HL-60/S4 treated with retinoic acid at 250 ng/mL for 4 days and 3 days (cell line): Measurements from ENCODE around the gene ADGRL2.

Experiments used
- in situ Hi-C: fragments of 300-500 bp; cut with MboI; formaldehyde crosslinking; loops from 2 replicates; pipeline ENCODE4 v1.7.0; 2022; ENCODE audit warnings: low sequenced_read_pairs

Gene ADGRL2

GRCh38 chr1:81974883-81975555 lies 174.3 kb downstream of the ADGRL2 start:
- in situ Hi-C loops: no loop called here

- in situ Hi-C loops: no loop called here
These were observed 175.8 kb downstream of the ADGRL2 start for GRCh38 chr1:81976539-81976938.

- in situ Hi-C loops: no loop called here
These were observed 178.2 kb downstream of the ADGRL2 start for GRCh38 chr1:81978945-81979344.

- in situ Hi-C loops: no loop called here
These were observed 181.8 kb downstream of the ADGRL2 start for GRCh38 chr1:81982523-81982922.

- in situ Hi-C loops: no loop called here
These were observed 188.8 kb downstream of the ADGRL2 start for GRCh38 chr1:81989524-81989923.

GRCh38 chr1:81990241-81990640 lies 189.5 kb downstream of the ADGRL2 start:
- in situ Hi-C loops: no loop called here

GRCh38 chr1:81998165-81998564 lies 197.4 kb downstream of the ADGRL2 start:
- in situ Hi-C loops: no loop called here

- in situ Hi-C loops: no loop called here
These were observed 198.6 kb downstream of the ADGRL2 start for GRCh38 chr1:81999364-81999763.

- in situ Hi-C loops: no loop called here
These were observed 199.5 kb downstream of the ADGRL2 start for GRCh38 chr1:82000221-82000620.

GRCh38 chr1:82001345-82001744 lies 200.6 kb downstream of the ADGRL2 start:
- in situ Hi-C loops: no loop called here

- in situ Hi-C loops: no loop called here
These were observed 207.1 kb downstream of the ADGRL2 start for GRCh38 chr1:82007804-82008203.

GRCh38 chr1:82013702-82014101 lies 213.0 kb downstream of the ADGRL2 start:
- in situ Hi-C loops: no loop called here

GRCh38 chr1:82015444-82015843 lies 214.7 kb downstream of the ADGRL2 start:
- in situ Hi-C loops: no loop called here

- in situ Hi-C loops: no loop called here
These were observed 217.6 kb downstream of the ADGRL2 start for GRCh38 chr1:82018319-82018718.

- in situ Hi-C loops: no loop called here
These were observed 218.8 kb downstream of the ADGRL2 start for GRCh38 chr1:82019508-82019907.

- in situ Hi-C loops: no loop called here
These were observed 230.1 kb downstream of the ADGRL2 start for GRCh38 chr1:82030830-82031229.

GRCh38 chr1:82032068-82032467 lies 231.3 kb downstream of the ADGRL2 start:
- in situ Hi-C loops: no loop called here

GRCh38 chr1:82034812-82035211 lies 234.1 kb downstream of the ADGRL2 start:
- in situ Hi-C loops: no loop called here
